ENCODE data around the gene LRRC4C.

The LRRC4C gene

DNA sequence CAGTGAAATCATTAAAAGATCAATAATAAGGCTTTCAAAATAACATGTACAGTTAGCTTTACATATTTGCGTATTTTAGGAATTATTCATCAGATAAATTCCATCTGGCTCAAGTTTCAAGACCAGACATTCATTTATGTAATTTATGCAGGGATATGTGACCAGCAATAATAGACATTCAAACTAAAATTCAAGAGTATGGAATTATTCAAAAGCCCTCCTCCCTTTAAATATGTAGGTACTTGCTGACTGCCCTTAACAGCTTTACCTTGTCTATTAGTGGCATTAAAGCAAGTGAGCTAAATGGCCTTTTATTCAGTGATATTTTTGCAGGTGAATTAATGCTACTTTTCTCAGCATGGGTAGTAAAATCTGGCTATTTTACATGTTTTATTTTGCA lies 126.1 kb downstream of the LRRC4C start:
- DNase-seq (ENCODE audit: low spot score), result no peak
- no peak for FAIRE-seq

DNA sequence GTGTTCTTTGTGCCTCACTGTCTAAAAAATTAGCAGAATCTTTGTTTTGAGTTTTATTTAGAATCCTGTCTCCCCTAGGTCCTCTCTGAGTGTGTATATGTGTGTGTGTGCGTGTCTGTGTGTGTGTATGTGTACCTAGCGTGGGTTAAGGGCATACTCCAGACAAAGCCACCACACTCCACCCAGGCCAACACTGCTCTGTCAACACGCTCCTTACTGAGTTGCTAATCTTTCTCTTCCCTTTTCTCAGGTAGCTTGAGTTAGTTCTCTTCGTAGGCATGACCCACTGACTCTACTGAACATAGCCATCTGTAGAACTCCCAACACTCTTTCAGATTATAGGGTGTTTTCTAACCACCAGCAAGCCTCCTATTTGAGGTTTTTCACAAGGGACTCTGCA lies 131.1 kb downstream of the LRRC4C start:
- DNase-seq (ENCODE audit: low spot score) (no peak), FAIRE-seq (no peak)

- FAIRE-seq (no peak), DNase-seq (ENCODE audit: low spot score) (no peak)
Observed at GRCh38 chr11:41323446-41323845, 136.0 kb downstream of the LRRC4C start.

- FAIRE-seq, result peak; percentile 69
Observed at GRCh38 chr11:41320653-41321052, 138.8 kb downstream of the LRRC4C start.

DNA sequence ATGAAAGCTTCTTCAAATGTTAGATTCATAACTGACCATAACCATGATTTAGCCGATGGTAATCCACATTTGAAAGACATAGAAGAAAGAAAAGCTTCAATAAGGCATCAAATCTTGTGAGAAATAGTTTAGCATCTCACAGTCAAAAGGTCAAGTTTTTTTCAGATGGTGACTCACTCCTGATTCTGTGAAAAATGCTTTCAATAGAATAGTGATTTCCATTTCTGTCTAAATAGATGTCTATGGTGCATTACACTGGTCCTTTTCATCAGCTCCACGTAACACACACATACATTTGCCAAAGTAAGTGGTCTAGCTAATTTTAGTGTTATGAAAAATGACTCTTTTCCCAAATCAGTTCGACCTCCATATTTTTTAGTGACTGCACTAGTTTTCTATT lies 139.2 kb downstream of the LRRC4C start:
- FAIRE-seq, result peak; percentile 24
- DNase-seq (ENCODE audit: low spot score), result no peak

More at GRCh38 chr11:41320653-41321052, 138.8 kb downstream of the LRRC4C start:
- DNase-seq (ENCODE audit: low spot score), result peak; percentile 23

GRCh38 chr11:41319434-41319833 lies 140.0 kb downstream of the LRRC4C start:
- DNase-seq (ENCODE audit: low spot score), result no peak
- no peak for FAIRE-seq

DNA sequence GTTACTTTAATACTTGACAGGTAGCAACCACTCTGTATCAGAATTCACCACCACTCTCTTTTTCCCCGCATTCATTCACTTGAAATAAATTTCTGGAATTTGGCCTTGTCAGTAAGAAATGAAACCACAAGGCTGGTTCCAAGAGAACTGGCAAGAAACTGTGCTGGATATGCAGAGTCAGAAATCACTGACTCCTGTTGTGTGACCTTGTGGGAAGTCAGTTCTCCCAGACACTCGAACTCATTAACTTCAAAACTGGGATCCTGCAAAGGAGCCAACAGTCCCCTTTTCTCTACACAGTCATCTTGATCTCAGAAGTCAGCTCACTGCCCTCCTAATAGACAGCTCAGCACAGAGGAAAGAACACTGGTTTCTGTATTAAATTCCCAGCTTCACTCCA lies 142.7 kb downstream of the LRRC4C start:
- DNase-seq (ENCODE audit: low spot score), result peak; percentile 80
- FAIRE-seq, result peak; percentile 96

- DNase-seq (ENCODE audit: low spot score) (no peak), FAIRE-seq (no peak)
Observed at GRCh38 chr11:41313226-41313625, 146.2 kb downstream of the LRRC4C start.

DNA sequence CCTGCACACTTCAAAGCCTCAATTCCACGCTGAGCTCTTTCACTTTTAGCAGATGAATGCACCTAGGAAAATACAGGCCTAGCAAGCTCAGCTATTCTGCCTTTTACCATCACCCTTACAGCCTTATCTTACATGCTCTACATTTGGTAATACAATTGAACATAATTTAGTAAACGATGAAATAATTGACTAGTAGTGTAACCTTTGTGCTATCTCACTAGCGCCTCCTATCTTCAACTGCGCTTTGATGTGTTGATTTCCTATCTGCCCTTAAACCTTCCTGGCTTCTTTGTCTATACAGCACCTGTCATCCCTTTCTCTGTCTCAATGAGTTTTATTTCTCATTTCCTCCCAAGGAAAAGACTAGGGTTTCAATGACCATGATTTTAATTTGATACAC lies 149.7 kb downstream of the LRRC4C start:
- FAIRE-seq (no peak), DNase-seq (ENCODE audit: low spot score) (no peak)

- DNase-seq (ENCODE audit: low spot score) (no peak), FAIRE-seq (no peak)
Observed at GRCh38 chr11:41309111-41309522, 150.3 kb downstream of the LRRC4C start.

DNA sequence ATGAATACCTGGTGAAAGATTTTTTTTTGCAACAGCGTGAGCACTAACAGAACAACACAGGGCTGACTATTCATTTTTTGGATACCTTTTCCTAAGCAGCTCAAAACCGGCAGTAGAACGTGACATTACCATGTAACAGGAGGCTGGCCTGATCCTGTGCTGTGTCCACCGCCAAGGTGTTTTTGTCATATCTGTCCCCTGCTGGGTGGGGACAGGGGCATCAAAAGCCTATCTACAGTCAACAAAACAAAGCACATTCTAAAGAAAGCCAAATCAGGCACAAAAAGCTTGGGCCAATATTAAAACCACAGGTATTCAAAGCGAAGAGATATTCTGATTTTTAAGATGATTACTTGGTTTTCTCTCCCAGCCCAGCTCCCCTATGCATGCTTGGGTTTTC lies 151.2 kb downstream of the LRRC4C start:
- DNase-seq (ENCODE audit: low spot score), result no peak
- no peak for FAIRE-seq

GRCh38 chr11:41307296-41308080 lies 152.0 kb downstream of the LRRC4C start:
- DNase-seq (ENCODE audit: low spot score) (no peak), FAIRE-seq (no peak)

DNA sequence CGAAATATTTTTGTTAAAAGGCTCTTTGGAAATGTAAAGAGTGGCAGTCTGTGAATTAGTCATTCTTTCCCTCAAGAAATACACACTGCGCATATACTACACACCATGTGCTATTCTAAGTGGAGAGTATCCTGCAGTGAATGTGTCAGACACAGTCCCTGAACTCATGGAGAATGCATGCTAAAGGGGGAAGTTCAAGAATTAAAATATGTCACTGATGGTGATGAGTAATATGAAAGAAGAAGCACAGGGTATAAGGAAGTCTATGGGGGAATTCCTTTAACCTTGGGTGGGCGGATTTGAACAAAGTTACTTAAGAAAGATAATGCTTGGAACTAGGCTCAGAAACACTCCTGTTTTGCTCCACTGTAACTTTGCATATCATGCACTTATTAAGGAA lies 153.0 kb downstream of the LRRC4C start:
- FAIRE-seq (no peak), DNase-seq (ENCODE audit: low spot score) (peak; percentile 66)

DNA sequence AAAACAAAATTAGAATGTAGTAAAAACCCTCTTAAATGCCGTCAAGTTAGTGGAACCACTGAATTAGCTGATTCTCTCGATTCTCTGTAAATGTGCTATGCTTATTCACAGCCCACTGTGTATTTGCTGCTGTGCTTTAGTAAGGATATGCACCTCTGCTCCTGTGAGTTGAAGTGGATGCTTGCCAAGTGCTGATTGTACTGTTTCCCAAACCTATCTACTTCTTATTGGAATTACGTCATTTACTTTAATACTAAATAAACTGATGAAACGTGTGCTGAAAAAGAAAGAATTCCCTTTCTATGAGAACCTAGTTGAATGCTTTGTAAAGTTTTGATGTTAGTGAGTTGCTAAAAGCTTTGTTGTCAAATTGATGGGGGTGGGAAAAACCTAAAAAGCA lies 158.4 kb downstream of the LRRC4C start:
- peak; percentile 38 for FAIRE-seq
- DNase-seq (ENCODE audit: low spot score), result peak; percentile 46

GRCh38 chr11:41289408-41289807 lies 170.0 kb downstream of the LRRC4C start:
- DNase-seq (ENCODE audit: low spot score), result no peak
- no peak for FAIRE-seq

DNA sequence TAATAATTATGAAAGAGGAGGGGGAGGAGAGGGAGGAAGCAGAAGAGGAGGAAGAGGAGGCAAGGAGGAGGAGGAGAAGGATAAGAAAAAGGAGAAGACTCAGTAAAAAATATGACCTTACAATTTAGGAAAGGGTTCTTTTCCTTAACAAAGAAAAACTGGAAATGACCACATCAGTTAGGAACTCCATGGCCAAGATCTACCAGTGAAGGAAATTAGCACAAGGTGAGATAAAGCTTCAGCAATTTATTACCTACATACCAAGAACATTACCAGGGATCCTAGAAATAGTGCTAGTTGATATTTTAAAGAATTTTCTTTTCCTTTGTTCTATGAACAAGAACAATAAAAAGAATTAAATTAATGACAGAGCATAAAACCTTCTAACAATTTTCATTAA lies 172.7 kb downstream of the LRRC4C start:
- no peak for FAIRE-seq

DNA sequence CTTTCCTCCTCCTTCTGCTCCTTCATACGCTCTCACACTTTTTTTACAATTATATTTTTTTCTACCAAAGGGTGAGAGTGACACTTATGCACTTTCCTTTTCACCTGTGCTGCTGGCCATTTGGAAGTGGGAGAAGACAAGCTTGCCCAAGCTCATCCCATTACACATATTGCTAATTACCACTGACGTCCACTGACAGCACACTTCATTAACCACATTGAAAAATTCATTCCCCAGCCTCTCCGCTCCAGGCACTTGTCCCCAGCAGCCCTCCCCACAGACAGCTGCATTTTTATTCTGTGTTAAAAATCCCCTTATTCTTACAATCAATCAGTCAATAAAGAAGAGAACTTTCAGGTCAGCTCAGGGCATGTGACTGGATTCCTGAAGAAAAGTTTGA lies 175.1 kb downstream of the LRRC4C start:
- FAIRE-seq (no peak), DNase-seq (ENCODE audit: low spot score) (no peak)

More for the DNA sequence above, 172.7 kb downstream of the LRRC4C start:
- no peak for DNase-seq (ENCODE audit: low spot score)

GRCh38 chr11:41283191-41283930 lies 176.1 kb downstream of the LRRC4C start:
- FAIRE-seq, result no peak
- no peak for DNase-seq (ENCODE audit: low spot score)

DNA sequence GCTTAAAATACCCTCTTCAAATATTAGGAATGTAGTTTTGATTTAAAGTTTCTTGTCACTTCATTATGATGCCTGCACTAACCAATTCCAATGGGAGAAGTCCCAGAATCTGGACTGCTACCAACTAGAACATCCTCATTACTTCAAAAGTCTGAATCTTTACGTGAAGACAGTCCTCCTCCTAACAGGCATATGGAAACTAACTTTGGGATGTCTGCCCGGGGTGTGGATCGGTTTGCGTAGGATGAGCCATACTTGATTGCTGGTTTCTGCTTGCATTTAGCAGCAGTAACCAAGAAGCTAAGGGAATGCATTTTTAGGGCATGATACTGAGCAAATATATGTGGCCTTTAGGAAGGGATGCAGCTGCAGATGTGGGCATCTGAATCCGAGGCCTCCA lies 177.1 kb downstream of the LRRC4C start:
- DNase-seq (ENCODE audit: low spot score) (no peak), FAIRE-seq (no peak)

GRCh38 chr11:41281131-41281742 lies 178.2 kb downstream of the LRRC4C start:
- FAIRE-seq, result no peak
- DNase-seq (ENCODE audit: low spot score), result peak; percentile 56

- DNase-seq (ENCODE audit: low spot score), result no peak
- no peak for FAIRE-seq
Observed at GRCh38 chr11:41274831-41275230, 184.6 kb downstream of the LRRC4C start.

DNA sequence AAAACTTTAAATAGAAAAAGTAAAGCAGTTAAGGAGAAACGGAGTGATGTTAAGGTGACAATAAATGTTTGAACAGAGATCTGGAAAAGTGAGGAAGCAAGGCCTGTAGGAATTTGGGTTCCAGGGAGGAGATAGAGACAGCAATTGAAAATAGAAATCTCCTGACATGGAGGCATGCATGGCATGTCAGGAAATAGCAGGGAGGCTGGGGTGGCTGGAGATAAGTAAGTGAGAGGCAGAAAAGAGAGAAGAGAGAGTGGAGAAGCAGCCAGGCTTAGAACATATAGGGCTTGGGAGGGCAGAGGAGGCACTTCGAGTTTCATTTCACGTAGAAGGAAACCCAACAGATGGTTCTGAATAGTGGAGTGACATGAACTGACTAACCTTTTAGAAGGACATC lies 185.5 kb downstream of the LRRC4C start:
- no peak for DNase-seq (ENCODE audit: low spot score)
- FAIRE-seq, result no peak
